Endothelial cell of umbilical vein (primary cell): ENCODE results near the gene SNAPC2. TPM values are rescaled to one million over a fixed set of nuclear protein-coding genes. Genes with fewer than 3 reads are reported as not detected.

Experiments
- BruUV-seq: library from RNA; stranded (reverse); fragments of 400-500 nt; replicated peaks from 2 replicates; lab custom pipeline; 2021; lab: Mats Ljungman, UMichigan
- CTCF ChIA-PET: fragments of 300-600, 350-600 bp; sonication (Branson Sonifier 250); formaldehyde crosslinking; loops from one replicate; lab custom pipeline; 2021; ENCODE audit warnings: antibody characterized with exemption, inconsistent platforms; lab: Charles Lee
- POLR2A ChIA-PET: fragments of 300-600, 350-600 bp; sonication (Branson Sonifier 250); formaldehyde crosslinking; loops from one replicate; lab custom pipeline; 2021; ENCODE audit warnings: antibody characterized with exemption, inconsistent platforms; lab: Charles Lee
- DNase-seq: peaks from one replicate; pipeline ENCODE4 v3.0.0-alpha.2; 2011; ENCODE audit warnings: low read depth, low spot score
- FAIRE-seq: peaks from 2 replicates; lab custom pipeline; 2011; peaks lifted over from hg19 to GRCh38; lab: Jason Lieb, UNC
- H2AFZ ChIP-seq: 2 replicates; pipeline ENCODE4 v1.6.0; 2012; ENCODE audit warnings: low read depth, low read length, control low read depth, inconsistent platforms
- H3K27ac ChIP-seq: 2 replicates; pipeline ENCODE4 v1.5.1; 2011; ENCODE audit warnings: low read depth, mild to moderate bottlenecking, control low read depth, low read length, moderate library complexity; ENCODE audit not compliant: insufficient read depth
- H3K27me3 ChIP-seq, 2 experiments: 2 replicates each; pipeline versions ENCODE4 v1.6.0 to v1.6.1; 2011; ENCODE audit warnings: low read length in 2 of 2, mixed read lengths in 1 of 2; ENCODE audit not compliant: control insufficient read depth in 2 of 2, insufficient read depth in 2 of 2
- H3K36me3 ChIP-seq, 2 experiments: 2 replicates in 1 of 2; 3 replicates in 1 of 2; pipeline ENCODE4 v1.5.1; 2011; ENCODE audit warnings: low read length in 2 of 2, mild to moderate bottlenecking in 1 of 2, moderate library complexity in 1 of 2; ENCODE audit not compliant: control insufficient read depth in 2 of 2, insufficient read depth in 2 of 2; ENCODE audit errors: extremely low read depth in 1 of 2
- H3K4me1 ChIP-seq: 3 replicates; pipeline ENCODE4 v1.5.1; 2011; ENCODE audit warnings: mild to moderate bottlenecking, low read length; ENCODE audit not compliant: control insufficient read depth, insufficient read depth; ENCODE audit errors: extremely low read depth
- H3K4me2 ChIP-seq: 2 replicates; pipeline ENCODE4 v1.6.1; 2011; ENCODE audit warnings: low read length, control low read depth, mixed read lengths; ENCODE audit not compliant: insufficient read depth
- H3K4me3 ChIP-seq, 3 experiments: fragments of 200-600 bp in 1 of 3; sonication (generic), shearing (Covaris generic) in 1 of 3; replicated peaks in 1 of 3; 2 replicates each; pipeline ENCODE4 v1.5.1; 2011 to 2016; ENCODE audit warnings: control low read depth in 3 of 3, low read length in 3 of 3, mild to moderate bottlenecking in 2 of 3, inconsistent platforms in 1 of 3, low read depth in 1 of 3, moderate library complexity in 1 of 3; ENCODE audit not compliant: insufficient read depth in 1 of 3
- H3K79me2 ChIP-seq: 2 replicates; pipeline ENCODE4 v1.6.0; 2012; ENCODE audit warnings: low read length, inconsistent platforms; ENCODE audit not compliant: control insufficient read depth, insufficient read depth
- H3K9ac ChIP-seq: replicated peaks from 2 replicates; pipeline ENCODE3; 2011; ENCODE audit warnings: low read length, control low read depth; ENCODE audit not compliant: insufficient read depth; ENCODE audit errors: extremely low read depth
- H3K9me1 ChIP-seq: replicated peaks from 3 replicates; pipeline ENCODE4 v1.6.0; 2011; ENCODE audit warnings: mild to moderate bottlenecking, low read length; ENCODE audit not compliant: control insufficient read depth, insufficient read depth; ENCODE audit errors: extremely low read depth
- H3K9me3 ChIP-seq: replicated peaks from 2 replicates; pipeline ENCODE4 v1.5.1; 2012; ENCODE audit warnings: low read length, inconsistent platforms; ENCODE audit not compliant: control insufficient read depth, insufficient read depth
- H4K20me1 ChIP-seq: replicated peaks from 2 replicates; pipeline ENCODE3; 2011; ENCODE audit warnings: mild to moderate bottlenecking, low read length; ENCODE audit not compliant: control insufficient read depth, insufficient read depth; ENCODE audit errors: extremely low read depth
- CTCF ChIP-seq, 2 donors: IDR thresholded peaks; 1 replicate in 1 of 2; 2 replicates in 1 of 2; pipeline ENCODE4 v1.5.1; 2011; ENCODE audit warnings: low read length in 2 of 2, mild to moderate bottlenecking in 2 of 2, moderate library complexity in 2 of 2, control low read depth in 1 of 2, inconsistent platforms in 1 of 2, low read depth in 1 of 2; ENCODE audit not compliant: insufficient read depth in 1 of 2; ENCODE audit errors: extremely low read depth in 1 of 2
- EZH2 ChIP-seq: IDR thresholded peaks from 2 replicates; pipeline ENCODE4 v1.6.1; 2012; ENCODE audit warnings: borderline replicate concordance, low read depth, mild to moderate bottlenecking, moderate library complexity, low read length, inconsistent platforms; ENCODE audit not compliant: severe bottlenecking
- FOS ChIP-seq: IDR thresholded peaks from 2 replicates; pipeline ENCODE4 v1.6.1; 2011; ENCODE audit warnings: mild to moderate bottlenecking, low read length, moderate library complexity, borderline replicate concordance; ENCODE audit not compliant: insufficient read depth
- GATA2 ChIP-seq: IDR thresholded peaks from 2 replicates; pipeline ENCODE4 v1.7.0; 2011; ENCODE audit warnings: low read depth, mild to moderate bottlenecking, moderate library complexity, mixed read lengths, low read length; ENCODE audit not compliant: insufficient read length, insufficient read depth
- JUN ChIP-seq: IDR thresholded peaks from 2 replicates; pipeline ENCODE4 v1.6.1; 2011; ENCODE audit warnings: borderline replicate concordance, low read depth; ENCODE audit not compliant: insufficient read length, insufficient read depth
- MAX ChIP-seq: IDR thresholded peaks from 2 replicates; pipeline ENCODE4 v1.6.1; 2011; ENCODE audit not compliant: insufficient read depth, insufficient read length
- MYC ChIP-seq: IDR thresholded peaks from one replicate; pipeline ENCODE4 v1.6.1; 2011; ENCODE audit warnings: mild to moderate bottlenecking, low read depth, low read length
- POLR2A ChIP-seq: IDR thresholded peaks from 2 replicates; pipeline ENCODE4 v1.6.1; 2012; ENCODE audit warnings: low read depth, mild to moderate bottlenecking, control low read depth, low read length
- POLR2AphosphoS5 ChIP-seq: IDR thresholded peaks from 2 replicates; pipeline ENCODE4 v1.6.1; 2012; ENCODE audit warnings: low read depth, mild to moderate bottlenecking, control low read depth, low read length, moderate library complexity; ENCODE audit not compliant: insufficient read depth
- dilution Hi-C: fragments of 300-500 bp; cut with MboI; formaldehyde crosslinking; loops from one replicate; pipeline ENCODE4 v1.15.0; 2019; ENCODE audit warnings: low sequenced_read_pairs; ENCODE audit not compliant: extremely low pct_ligation_motif_present
- intact Hi-C: fragments of 100-400 bp; cut with micrococcal nuclease; formaldehyde crosslinking; loops from one replicate; pipeline ENCODE4 v1.10.0; 2022
- polyA plus RNA-seq, 4 experiments: library from polyadenylated mRNA; depleted of rRNA in 3 of 4; stranded (reverse) in 3 of 4; unstranded in 1 of 4; fragments of >200 nt; gene quantifications; 2 replicates each; pipeline versions ENCODE4 v1.2.1 to v1.2.3, GENCODE V29; 2011 to 2012; ENCODE audit warnings: missing spikeins in 1 of 4
- total RNA-seq: library from RNA; stranded (reverse); gene quantifications from 2 replicates; pipeline ENCODE4 v1.2.3, GENCODE V29; 2021

SNAPC2 gene
- total and polyA plus RNA-seq, 2 donors (not counting 3 experiments of a cell fraction or from before 2014, with no cell fraction given), result 23.7 to 25.8 TPM

- Histone ChIP-seq H3K4me3 (no peak overlapping the region), H3K9me1 (no peaks in the 10 kb centered on the region), H2AFZ (no peak overlapping the region), H3K36me3 (no peaks in the 10 kb centered on the region), H3K79me2 (no peaks in the 10 kb centered on the region), H3K4me2 (no peak overlapping the region), H4K20me1 (no peaks in the 10 kb centered on the region), H3K9ac (no peak overlapping the region), H3K27me3 (peaks cover 11 to 25% of the 10 kb centered on the region in 2 experiments), H3K9me3 (no peaks in the 10 kb centered on the region), H3K27ac (no peak overlapping the region), H3K4me1 (peaks cover 5% of the 10 kb centered on the region)
- ChIA-PET POLR2A (no interaction called here), CTCF (no interaction called here)
- FAIRE-seq (no peak), DNase-seq (no peak)
- intact Hi-C loops, result loop anchor here (5.0 kb wide), 1 partner anchor 41 kb away; the partner anchor contains the start of gene EVI5L
- no TSS peak for BruUV-seq
- TF ChIP-seq GATA2, result no peak
- TF ChIP-seq CTCF (IDR thresholded peaks at IDR 0.05; ENCODE audit: extremely low read depth in 1 of 2, insufficient read depth in 1 of 2, low read depth in 1 of 2, low read length in 2 of 2), result no peak
- no peak for TF ChIP-seq FOS
- TF ChIP-seq EZH2, result peak; percentile 28
- no peak for TF ChIP-seq MYC
- TF ChIP-seq POLR2A, result no peak
- no peak for TF ChIP-seq JUN
- TF ChIP-seq MAX, result no peak
- no peak for TF ChIP-seq POLR2AphosphoS5
- dilution Hi-C loops, result no loop called here
Measured at GRCh38 chr19:7873304-7874075, 46.6 kb upstream of the SNAPC2 start.
